Pancreas (tissue), 10 donors: ENCODE results near the gene PDE3B. TPM values are rescaled to one million over a fixed set of nuclear protein-coding genes. Genes with fewer than 3 reads are reported as not detected.

Experiments
- ATAC-seq, 4 donors: fragments of 200-7000 bp; cut with Tn5 transposase; one replicate each; pipeline versions ENCODE4 v1.8.0 to v1.9.1; 2020; ENCODE audit warnings: mild to moderate bottlenecking in 4 of 4, moderate library complexity in 4 of 4
- DNase-seq, 6 donors: peaks; one replicate each; pipeline ENCODE4 v3.0.0-alpha.2; 2020
- FAIRE-seq: peaks from 2 replicates; lab custom pipeline; 2012; peaks lifted over from hg19 to GRCh38; lab: Jason Lieb, UNC
- H3K27ac ChIP-seq, 4 donors: fragments of 200-600 bp; sonication (generic); 1 replicate in 3 of 4; 2 replicates in 1 of 4; pipeline versions ENCODE4 v1.5.0 to v1.8.0; 2020
- H3K27me3 ChIP-seq, 4 donors: fragments of 200-600 bp; one replicate each; pipeline ENCODE4 v1.8.0; 2021
- H3K36me3 ChIP-seq, 3 donors: fragments of 200-600 bp; sonication (generic) in 1 of 3; one replicate each; pipeline versions ENCODE4 v1.5.0 to v1.8.0; 2020 to 2021
- H3K4me1 ChIP-seq, 3 donors: fragments of 200-600 bp; one replicate each; pipeline ENCODE4 v1.8.0; 2021
- H3K4me3 ChIP-seq, 4 donors: fragments of 200-600 bp; sonication (generic) in 2 of 4; one replicate each; pipeline versions ENCODE4 v1.5.0 to v1.8.0; 2020 to 2021
- H3K9me3 ChIP-seq, 4 donors: fragments of 200-600 bp; one replicate each; pipeline ENCODE4 v1.8.0; 2021
- WGBS, 2 donors: extraction: QIAGEN DNeasy Blood & Tissue Kit; methylation state at CpG; one replicate each; pipeline ENCODE4 v1.1.7; 2013; 5-methylcytosine and 5-hydroxymethylcytosine counted together
- intact Hi-C, 3 donors: fragments of 100-400 bp; cut with DNase I; formaldehyde crosslinking; loops; one replicate each; pipeline versions ENCODE4 v1.11.1 to v1.14.2; 2022
- polyA plus RNA-seq, 2 donors: library from polyadenylated mRNA; stranded (reverse); fragments of 200-250 nt; gene quantifications; one replicate each; pipeline ENCODE4 v1.2.3, GENCODE V29; 2013
- total RNA-seq, 6 donors: library from RNA; stranded (reverse); fragmentation: NEBNext Ultra II Directional in 4 of 6; extraction: Animal tissue kit (Norgen Biotek cat#: 25700) in 4 of 6; gene quantifications; one replicate each; pipeline versions ENCODE4 v1.2.1 to v1.2.4, GENCODE V29; 2021 to 2023
- TF ChIP-seq, protein P1 (sequence below), 4 donors: fragments of 200-600 bp; sonication (generic) in 3 of 4; IDR thresholded peaks; one replicate each; pipeline versions ENCODE4 v1.5.0 to v1.8.0; 2021; ENCODE audit warnings: antibody characterized with exemption in 4 of 4
- donor health status: healthy with polysubstance abuse.
- donor health status: DM: no; HTN: no; CAD: no; lungs with moderate emphysema.
- donor health status: DM: no; HTN: no; CAD: no.
- donor health status: control.
- donor health status: control.
- donor health status: Bipolar disorder and iron deficiency.
- donor health status: DM: yes; HTN: yes; CAD: no.
- donor health status: DM: no; HTN: no; CAD: no.
- donor health status: DM: no; HTN: no; CAD: no.
- donor health status: DM: yes; HTN: yes; CAD: no.

Gene PDE3B
- total and polyA plus RNA-seq, 8 donors: 5.1 to 14.1 (median 9.6) TPM

DNA sequence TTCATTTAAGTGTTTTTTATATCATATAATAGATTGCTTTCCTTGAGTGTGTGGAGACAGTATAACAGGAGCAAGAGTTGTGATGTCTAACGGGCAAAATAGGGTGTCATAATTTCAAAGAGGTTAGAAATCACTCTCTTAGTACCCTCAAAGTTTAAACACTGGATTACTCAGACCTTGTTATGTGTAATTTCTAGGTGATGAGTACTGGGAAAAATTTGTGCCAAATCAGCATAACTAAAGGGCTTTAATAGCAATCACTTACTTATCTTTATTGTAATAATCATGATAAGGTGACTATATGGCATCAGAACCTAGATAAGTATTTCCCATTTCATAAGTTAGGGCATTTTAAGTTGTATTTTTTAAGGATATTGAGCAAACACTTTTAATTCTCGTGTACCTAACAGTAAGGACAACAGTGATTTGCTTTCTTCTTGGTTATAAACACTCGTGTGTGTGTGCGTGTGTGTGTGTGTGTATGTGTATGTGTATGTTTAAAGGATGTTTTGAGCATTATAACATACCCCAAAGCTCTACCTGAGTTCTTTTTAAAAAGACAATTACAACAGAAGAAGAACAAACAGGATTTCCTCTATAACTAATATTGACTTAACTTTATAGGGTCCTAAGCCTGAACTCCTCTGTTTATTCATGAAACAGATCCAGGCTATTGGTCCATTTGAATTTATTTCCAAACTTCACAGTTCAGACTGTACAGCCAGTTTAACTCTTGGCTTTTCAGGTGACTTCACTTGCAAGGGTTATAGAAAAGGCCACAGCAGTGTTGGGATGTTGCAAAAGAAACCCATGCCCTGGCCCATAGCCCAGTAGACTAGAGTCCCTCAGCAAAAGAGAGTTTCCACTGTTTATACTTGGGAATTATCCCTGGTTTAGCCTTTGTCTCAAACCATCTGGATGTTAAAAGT is 23.7 kb upstream of the PDE3B start:
- no peak overlapping the region for H3K27ac ChIP-seq
- H3K4me3 ChIP-seq: no peak overlapping the region
- FAIRE-seq (no peak), DNase-seq (no peak), ATAC-seq (no peak)
- H3K36me3 ChIP-seq: no peaks in the 10 kb centered on the region
- H3K27me3 ChIP-seq: no peaks in the 10 kb centered on the region
- H3K4me1 ChIP-seq: peaks cover 0 to 9% (median 0%) of the 10 kb centered on the region in 3 donors
- 84 to 86% methylated on average over 4 of the region's 4 CpGs for WGBS, 2 donors
- intact Hi-C loops: no loop called here
- TF ChIP-seq, protein P1, sequence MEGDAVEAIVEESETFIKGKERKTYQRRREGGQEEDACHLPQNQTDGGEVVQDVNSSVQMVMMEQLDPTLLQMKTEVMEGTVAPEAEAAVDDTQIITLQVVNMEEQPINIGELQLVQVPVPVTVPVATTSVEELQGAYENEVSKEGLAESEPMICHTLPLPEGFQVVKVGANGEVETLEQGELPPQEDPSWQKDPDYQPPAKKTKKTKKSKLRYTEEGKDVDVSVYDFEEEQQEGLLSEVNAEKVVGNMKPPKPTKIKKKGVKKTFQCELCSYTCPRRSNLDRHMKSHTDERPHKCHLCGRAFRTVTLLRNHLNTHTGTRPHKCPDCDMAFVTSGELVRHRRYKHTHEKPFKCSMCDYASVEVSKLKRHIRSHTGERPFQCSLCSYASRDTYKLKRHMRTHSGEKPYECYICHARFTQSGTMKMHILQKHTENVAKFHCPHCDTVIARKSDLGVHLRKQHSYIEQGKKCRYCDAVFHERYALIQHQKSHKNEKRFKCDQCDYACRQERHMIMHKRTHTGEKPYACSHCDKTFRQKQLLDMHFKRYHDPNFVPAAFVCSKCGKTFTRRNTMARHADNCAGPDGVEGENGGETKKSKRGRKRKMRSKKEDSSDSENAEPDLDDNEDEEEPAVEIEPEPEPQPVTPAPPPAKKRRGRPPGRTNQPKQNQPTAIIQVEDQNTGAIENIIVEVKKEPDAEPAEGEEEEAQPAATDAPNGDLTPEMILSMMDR (IDR thresholded peaks at IDR 0.05): no peak
- no peaks in the 10 kb centered on the region for H3K9me3 ChIP-seq

DNA sequence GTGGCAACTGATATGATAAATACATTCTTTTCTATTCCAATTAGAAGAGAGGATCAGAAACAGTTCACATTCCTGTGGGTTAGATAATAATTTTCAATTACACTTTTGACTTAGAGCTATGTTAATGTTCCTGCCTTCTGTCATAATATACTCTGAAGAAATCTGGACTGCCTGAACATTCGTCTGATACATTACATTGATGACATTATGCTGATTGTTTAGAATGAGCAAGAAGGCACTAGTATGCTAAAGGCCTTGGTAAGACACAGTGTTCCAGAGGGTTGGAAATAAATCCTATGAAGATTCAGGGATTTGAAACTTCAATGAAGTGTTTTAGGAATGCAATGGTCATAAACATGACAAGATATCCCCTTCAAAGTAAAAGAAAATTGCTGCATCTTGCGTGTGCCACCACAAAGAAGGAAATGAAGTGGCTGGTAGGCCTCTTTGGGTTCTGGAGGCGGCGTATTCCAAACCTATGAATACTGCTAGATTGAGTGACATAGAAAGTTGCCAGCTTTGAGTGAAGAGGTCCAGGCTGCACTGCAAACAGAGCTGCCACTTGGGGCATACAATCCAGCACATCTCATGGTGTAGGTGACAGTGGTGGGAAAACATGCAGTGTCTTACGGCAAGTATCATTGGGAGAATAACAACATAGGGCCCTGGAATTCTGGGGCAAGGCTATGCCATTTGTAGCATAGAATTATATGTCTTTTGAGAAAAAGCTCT is 21.2 kb upstream of the PDE3B start:
- TF ChIP-seq, protein P1 (IDR thresholded peaks at IDR 0.05): no peak
- no peak for DNase-seq
- H3K27ac ChIP-seq: no peak overlapping the region
- ATAC-seq: no peak
- no peaks in the 10 kb centered on the region for H3K36me3 ChIP-seq
- H3K4me3 ChIP-seq: no peak overlapping the region
- no peaks in the 10 kb centered on the region for H3K27me3 ChIP-seq
- H3K4me1 ChIP-seq: peaks cover 0 to 9% (median 0%) of the 10 kb centered on the region in 3 donors
- WGBS, 2 donors: 90 to 92% methylated on average over 5 of the region's 5 CpGs
- no peak for FAIRE-seq
- intact Hi-C loops: no loop called here
- no peaks in the 10 kb centered on the region for H3K9me3 ChIP-seq

DNA sequence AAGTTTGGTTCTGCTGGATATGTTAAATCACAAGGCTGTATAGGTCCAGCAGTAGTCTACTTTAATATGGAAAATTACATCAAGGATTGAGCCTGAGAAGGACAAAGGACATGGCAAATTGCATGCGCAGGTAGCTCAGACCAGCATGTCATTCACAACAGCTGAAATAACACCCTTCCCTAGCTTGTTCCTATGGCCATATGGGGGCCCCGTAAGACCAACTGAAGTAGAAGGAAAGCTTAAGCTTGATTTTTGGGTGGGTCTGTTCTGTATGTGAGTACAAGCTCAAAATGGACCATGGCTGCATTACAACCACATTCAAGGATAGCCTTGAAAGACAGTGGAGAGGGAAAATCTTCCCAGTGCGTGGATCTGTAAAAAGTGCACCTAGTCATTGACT is 20.6 kb upstream of the PDE3B start:
- DNase-seq (no peak), FAIRE-seq (no peak)
- intact Hi-C loops: no loop called here

DNA sequence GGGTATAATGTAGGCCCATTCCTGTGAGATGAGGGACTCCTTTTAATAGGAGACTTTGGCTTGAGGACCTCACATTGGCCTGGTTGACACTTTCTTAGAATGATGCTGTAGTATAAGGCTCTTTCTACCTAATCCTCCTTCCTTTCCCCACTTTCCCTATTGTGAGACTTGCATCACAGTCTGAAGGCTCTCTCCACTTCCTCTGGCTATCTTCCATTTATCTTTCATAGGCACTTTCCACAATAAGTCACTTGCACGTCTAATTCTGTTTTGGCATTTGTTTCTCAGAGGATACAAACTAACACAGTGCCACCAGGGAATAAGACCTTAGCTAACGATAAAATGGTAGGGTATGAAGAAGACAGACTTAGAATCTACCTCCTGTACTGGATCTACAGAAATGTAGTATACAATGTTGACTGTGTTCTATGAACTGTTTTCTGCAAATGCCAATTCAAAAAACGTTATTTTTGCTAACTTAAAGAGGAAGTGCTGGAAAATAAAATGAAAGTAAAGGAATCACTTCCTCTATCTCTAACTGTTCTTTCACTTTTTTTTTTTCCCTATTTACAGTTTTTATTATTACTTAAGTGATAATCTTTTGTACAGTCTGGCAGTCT is 17.9 kb upstream of the PDE3B start:
- H3K27ac ChIP-seq: no peak overlapping the region
- no peaks in the 10 kb centered on the region for H3K36me3 ChIP-seq
- DNase-seq: no peak
- peak in 2 of 4 donors; percentile 34 to 41 for ATAC-seq
- intact Hi-C loops: no loop called here
- H3K4me1 ChIP-seq: no peaks in the 10 kb centered on the region
- no peak overlapping the region for H3K4me3 ChIP-seq
- TF ChIP-seq, protein P1 (IDR thresholded peaks at IDR 0.05): no peak
- 63 to 69% methylated on average over 3 of the region's 3 CpGs for WGBS, 2 donors
- no peaks in the 10 kb centered on the region for H3K27me3 ChIP-seq
- no peak for FAIRE-seq
- no peaks in the 10 kb centered on the region for H3K9me3 ChIP-seq

More for the DNA sequence above, 20.6 kb upstream of the PDE3B start:
- no peaks in the 10 kb centered on the region for H3K36me3 ChIP-seq
- H3K27me3 ChIP-seq: no peaks in the 10 kb centered on the region
- ATAC-seq: no peak
- no peak overlapping the region for H3K4me3 ChIP-seq
- TF ChIP-seq, protein P1 (IDR thresholded peaks at IDR 0.05): no peak
- H3K27ac ChIP-seq: no peak overlapping the region
- 95 to 100% methylated on average over 3 of the region's 3 CpGs for WGBS, 2 donors
- no peaks in the 10 kb centered on the region for H3K9me3 ChIP-seq
- H3K4me1 ChIP-seq: peaks cover 0 to 5% (median 0%) of the 10 kb centered on the region in 3 donors
